GM19468 (cell line): Measurements from ENCODE around the gene TMEM95.
"Not testable (repeated sequence)": the region's sequence is repeated elsewhere in the genome, so short reads cannot be mapped to it uniquely, and the experiment has no call there.

Source experiments
- ATAC-seq: cut with Tn5 transposase; IDR thresholded peaks from one replicate; pipeline ENCODE4 v1.9.1; 2021; ENCODE audit warnings: mild to moderate bottlenecking, moderate library complexity, moderate number of reproducible peaks; ENCODE audit not compliant: unreplicated experiment; ENCODE audit errors: extremely low read depth

TMEM95 gene

GRCh38 chr17:7368599-7368994 is 13.6 kb downstream of the TMEM95 start:
- not testable (repeated sequence) for ATAC-seq

- no peak for ATAC-seq
Observed at GRCh38 chr17:7369825-7370224, 14.9 kb downstream of the TMEM95 start.

- ATAC-seq = no peak
Observed at GRCh38 chr17:7370853-7371252, 15.9 kb downstream of the TMEM95 start.

GRCh38 chr17:7374353-7374752 is 19.4 kb downstream of the TMEM95 start:
- no peak for ATAC-seq

GRCh38 chr17:7379134-7379533 is 24.2 kb downstream of the TMEM95 start:
- no peak for ATAC-seq

GRCh38 chr17:7380321-7380720 is 25.4 kb downstream of the TMEM95 start:
- ATAC-seq = no peak

GRCh38 chr17:7380855-7381683 is 26.1 kb downstream of the TMEM95 start, which contains the start of gene TNK1:
TSS of gene TNK1 (plus strand) at chr17:7381089. CDS start at chr17:7382927, 1,838 bp downstream.
- no peak for ATAC-seq

GRCh38 chr17:7382901-7383300 is 27.9 kb downstream of the TMEM95 start:
- no peak for ATAC-seq

GRCh38 chr17:7383371-7383741 is 28.4 kb downstream of the TMEM95 start:
- ATAC-seq = no peak

- ATAC-seq = peak; percentile 44
Observed at GRCh38 chr17:7383742-7384488, 29.0 kb downstream of the TMEM95 start.

- no peak for ATAC-seq
Observed at GRCh38 chr17:7384489-7385081, 29.6 kb downstream of the TMEM95 start.

GRCh38 chr17:7388856-7389255 is 33.9 kb downstream of the TMEM95 start:
- ATAC-seq = no peak

GRCh38 chr17:7389924-7390910 is 35.3 kb downstream of the TMEM95 start:
- no peak for ATAC-seq

- ATAC-seq = no peak
Observed at GRCh38 chr17:7391307-7391706, 36.4 kb downstream of the TMEM95 start.

- ATAC-seq = no peak
Observed at GRCh38 chr17:7392696-7393612, 38.0 kb downstream of the TMEM95 start.

GRCh38 chr17:7393613-7394451 is 38.9 kb downstream of the TMEM95 start:
- ATAC-seq = peak; percentile 15

GRCh38 chr17:7394452-7395191 is 39.7 kb downstream of the TMEM95 start, which contains the start of gene PLSCR3:
TSS of gene PLSCR3 (minus strand) at chr17:7394525. CDS start at chr17:7394110, 415 bp downstream.
- ATAC-seq = peak; percentile 33
